ENCODE measurements around the gene TBRG4.

TBRG4 gene

DNA sequence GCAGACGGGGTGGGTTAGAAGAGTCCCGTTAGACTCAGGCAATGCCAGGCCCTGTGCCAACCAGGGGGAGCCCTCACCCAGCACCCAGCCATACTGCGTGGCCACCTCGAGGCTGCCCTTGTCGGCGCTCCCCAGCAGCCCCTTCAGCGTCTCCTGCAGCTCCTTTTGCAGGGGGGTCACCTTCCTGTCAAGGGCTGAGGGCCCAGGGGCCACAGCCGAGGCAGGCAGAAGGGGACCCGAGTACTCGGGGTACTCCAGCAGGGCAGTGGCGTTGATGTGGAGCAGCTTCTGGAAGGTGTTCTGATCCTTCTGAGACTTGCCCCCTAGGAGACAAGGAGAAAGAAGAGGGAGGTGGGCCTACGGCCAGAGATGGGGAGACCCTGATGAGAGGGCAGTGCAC lies 9.7 kb downstream of the TBRG4 start:
- Histone ChIP-seq H3K4me2 (ENCODE audit: low read length) (no peak overlapping the region), H3K79me2 (ENCODE audit: control insufficient read depth, low read length) (peaks cover 28% of the 10 kb centered on the region), H3K27me3 (ENCODE audit: control insufficient read depth, low read length) (no peaks in the 10 kb centered on the region), H3K27ac (ENCODE audit: low read depth, low read length) (no peak overlapping the region), H3K9me2 (replicated peaks; ENCODE audit: control insufficient read depth, low read length) (no peaks in the 10 kb centered on the region), H3F3A (ENCODE audit: control insufficient read depth, insufficient read depth) (peaks cover 19% of the 10 kb centered on the region), H3K9me3 (ENCODE audit: control insufficient read depth, insufficient read depth, low read length) (no peaks in the 10 kb centered on the region), H3K36me3 (ENCODE audit: control insufficient read depth, low read length) (peaks cover 92% of the 10 kb centered on the region), H3K4me3 (ENCODE audit: low read length) (no peak overlapping the region), H4K20me1 (ENCODE audit: control insufficient read depth, insufficient read depth, low read depth, low read length) (peaks cover 8% of the 10 kb centered on the region; the same call in 1 of the 2 replicates), H3K4me1 (ENCODE audit: control insufficient read depth, low read length) (peaks cover 7% of the 10 kb centered on the region)
- TF ChIP-seq CTCF (IDR thresholded peaks at IDR 0.05; ENCODE audit: low read depth, low read length, poor library complexity, severe bottlenecking) (no peak), EZH2phosphoT487 (IDR thresholded peaks at IDR 0.05; ENCODE audit: borderline replicate concordance, low read length) (no peak)

- H4K20me1 ChIP-seq (ENCODE audit: control insufficient read depth, insufficient read depth, low read depth, low read length): 0 out of 2 replicates have a peak, but pooled peaks cover 3% of the 10 kb centered on the region
- no peaks in the 10 kb centered on the region for H3K27me3 ChIP-seq (ENCODE audit: control insufficient read depth, low read length)
- peaks cover 7% of the 10 kb centered on the region for H3K4me1 ChIP-seq (ENCODE audit: control insufficient read depth, low read length)
- peaks cover 23% of the 10 kb centered on the region for H3F3A ChIP-seq (ENCODE audit: control insufficient read depth, insufficient read depth)
- H3K9me2 ChIP-seq (replicated peaks; ENCODE audit: control insufficient read depth, low read length): no peaks in the 10 kb centered on the region
- H3K36me3 ChIP-seq (ENCODE audit: control insufficient read depth, low read length): peaks cover 84% of the 10 kb centered on the region
- H3K9me3 ChIP-seq (ENCODE audit: control insufficient read depth, insufficient read depth, low read length): no peaks in the 10 kb centered on the region
- H3K79me2 ChIP-seq (ENCODE audit: control insufficient read depth, low read length): peaks cover 19% of the 10 kb centered on the region
- H3K4me3 ChIP-seq (ENCODE audit: low read length): no peak overlapping the region
- TF ChIP-seq CTCF (IDR thresholded peaks at IDR 0.05; ENCODE audit: low read depth, low read length, poor library complexity, severe bottlenecking): no peak
- no peak for TF ChIP-seq EZH2phosphoT487 (IDR thresholded peaks at IDR 0.05; ENCODE audit: borderline replicate concordance, low read length)
- no peak overlapping the region for H3K4me2 ChIP-seq (ENCODE audit: low read length)
- no peak overlapping the region for H3K27ac ChIP-seq (ENCODE audit: low read depth, low read length)
These were observed 10.6 kb downstream of the TBRG4 start for GRCh38 chr7:45100761-45101480.

DNA sequence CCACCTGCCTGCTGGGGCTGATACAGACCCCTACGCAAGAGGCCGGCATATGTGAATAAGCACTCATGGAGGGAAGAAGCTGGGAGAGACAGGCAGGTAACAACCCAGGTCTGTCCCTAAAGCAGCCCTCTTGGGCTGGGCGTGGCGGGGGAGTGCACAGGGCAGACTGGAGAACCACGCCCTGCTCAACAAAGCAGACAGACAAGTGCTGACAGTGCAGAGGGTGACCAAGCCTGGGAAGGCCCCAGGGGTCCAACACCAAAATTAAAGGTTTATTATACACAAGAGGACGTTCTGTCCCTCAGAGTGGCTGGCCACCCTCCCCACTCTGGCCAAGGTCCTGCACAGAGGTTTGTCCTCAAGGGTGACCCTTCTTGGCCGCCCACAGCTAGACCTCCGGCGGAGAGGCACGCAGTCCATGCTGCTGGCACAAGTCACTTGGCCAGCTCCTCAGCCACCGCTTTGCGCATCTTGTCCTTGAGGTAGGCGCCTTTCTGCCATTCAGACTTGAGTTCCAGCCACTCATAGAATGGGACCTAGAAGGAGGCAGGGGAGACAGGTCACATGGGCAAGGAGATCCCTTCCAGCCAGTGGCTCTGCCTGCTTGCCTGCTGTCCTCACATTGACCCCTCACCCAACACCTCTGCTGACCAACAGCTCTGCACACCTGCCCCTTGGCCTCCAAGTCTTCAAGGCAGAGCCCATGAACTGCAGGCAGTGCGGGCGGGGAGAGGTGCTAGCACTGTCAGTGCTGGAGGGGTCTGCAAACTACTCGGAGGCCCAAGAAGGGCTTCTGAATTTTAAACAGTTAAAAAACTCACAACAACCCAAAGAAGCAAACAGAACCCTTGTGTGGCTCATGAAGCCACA lies 11.4 kb downstream of the TBRG4 start:
- H3K79me2 ChIP-seq (ENCODE audit: control insufficient read depth, low read length): peaks cover 11% of the 10 kb centered on the region
- TF ChIP-seq CTCF (IDR thresholded peaks at IDR 0.05; ENCODE audit: low read depth, low read length, poor library complexity, severe bottlenecking) (no peak), EZH2phosphoT487 (IDR thresholded peaks at IDR 0.05; ENCODE audit: borderline replicate concordance, low read length) (no peak)
- H3K4me3 ChIP-seq (ENCODE audit: low read length): no peak overlapping the region
- no peaks in the 10 kb centered on the region for H3K9me2 ChIP-seq (replicated peaks; ENCODE audit: control insufficient read depth, low read length)
- H4K20me1 ChIP-seq (ENCODE audit: control insufficient read depth, insufficient read depth, low read depth, low read length): 0 out of 2 replicates have a peak, but pooled peaks cover 3% of the 10 kb centered on the region
- no peaks in the 10 kb centered on the region for H3K9me3 ChIP-seq (ENCODE audit: control insufficient read depth, insufficient read depth, low read length)
- no peaks in the 10 kb centered on the region for H3K27me3 ChIP-seq (ENCODE audit: control insufficient read depth, low read length)
- H3K4me1 ChIP-seq (ENCODE audit: control insufficient read depth, low read length): peaks cover 7% of the 10 kb centered on the region
- peaks cover 23% of the 10 kb centered on the region for H3F3A ChIP-seq (ENCODE audit: control insufficient read depth, insufficient read depth)
- H3K27ac ChIP-seq (ENCODE audit: low read depth, low read length): no peak overlapping the region
- peaks cover 76% of the 10 kb centered on the region for H3K36me3 ChIP-seq (ENCODE audit: control insufficient read depth, low read length)
- H3K4me2 ChIP-seq (ENCODE audit: low read length): no peak overlapping the region
